IMR-90 (cell line): ENCODE results near the gene ATF6B. TPM values are rescaled to one million over a fixed set of nuclear protein-coding genes. Genes with fewer than 3 reads are reported as not detected.
A peak's percentile ranks its signal among the peaks of the same experiment; 100 is the strongest.

Source experiments
- ATAC-seq: fragments of 200-7000 bp; cut with Tn5 transposase; 2 replicates; pipeline ENCODE4 v1.9.1; 2020; ENCODE audit warnings: low read depth, mild to moderate bottlenecking, moderate library complexity
- BruUV-seq: library from RNA; stranded (reverse); fragments of 400-500 nt; replicated peaks from 2 replicates; lab custom pipeline; 2021; lab: Mats Ljungman, UMichigan
- CTCF ChIA-PET: fragments of 300-600 bp; formaldehyde crosslinking; extraction: SDS; loops from one replicate; lab custom pipeline; 2021; ENCODE audit warnings: antibody characterized with exemption; lab: Yijun Ruan, JAX
- POLR2A ChIA-PET: fragments of 300-600 bp; sonication (Branson Sonifier 250); formaldehyde crosslinking; loops from one replicate; lab custom pipeline; 2022; ENCODE audit warnings: antibody characterized with exemption; ENCODE audit not compliant: unreplicated experiment; lab: Charles Lee
- DNase-seq: peaks from one replicate; pipeline ENCODE4 v3.0.0; 2013
- H2AFZ ChIP-seq: replicated peaks from 2 replicates; pipeline ENCODE3; 2013; ENCODE audit warnings: low read length, mild to moderate bottlenecking; ENCODE audit not compliant: poor library complexity
- H2AK5ac ChIP-seq: 2 replicates; pipeline ENCODE4 v1.6.1; 2013; ENCODE audit warnings: low read depth, low read length, inconsistent platforms
- H2AK9ac ChIP-seq: replicated peaks from 2 replicates; pipeline ENCODE3; 2013; ENCODE audit warnings: mild to moderate bottlenecking, low read depth, low read length, moderate library complexity; ENCODE audit not compliant: poor library complexity
- H2BK120ac ChIP-seq: 2 replicates; pipeline ENCODE4 v1.6.1; 2013; ENCODE audit warnings: low read depth, low read length, inconsistent platforms
- H2BK15ac ChIP-seq: 3 replicates; pipeline ENCODE4 v1.6.1; 2013; ENCODE audit warnings: low read depth, low read length, inconsistent platforms
- H2BK20ac ChIP-seq: 2 replicates; pipeline ENCODE4 v1.6.1; 2013; ENCODE audit warnings: low read depth, mild to moderate bottlenecking, inconsistent platforms, low read length, moderate library complexity
- H2BK5ac ChIP-seq: 2 replicates; pipeline ENCODE4 v1.6.1; 2013; ENCODE audit warnings: mild to moderate bottlenecking, low read depth, low read length, inconsistent platforms; ENCODE audit not compliant: poor library complexity, severe bottlenecking
- H3K14ac ChIP-seq: replicated peaks from 2 replicates; pipeline ENCODE4 v1.6.1; 2013; ENCODE audit warnings: low read depth, low read length, inconsistent platforms
- H3K18ac ChIP-seq: 2 replicates; pipeline ENCODE4 v1.6.1; 2013; ENCODE audit warnings: low read depth, low read length, control low read depth
- H3K23ac ChIP-seq: 2 replicates; pipeline ENCODE4 v1.6.1; 2013; ENCODE audit warnings: low read depth, low read length, inconsistent platforms
- H3K27ac ChIP-seq: 2 replicates; pipeline ENCODE4 v1.5.1; 2013; ENCODE audit warnings: mild to moderate bottlenecking, control low read depth, low read length; ENCODE audit not compliant: insufficient read depth
- H3K27me3 ChIP-seq: 2 replicates; pipeline ENCODE4 v1.6.1; 2013; ENCODE audit warnings: low read length; ENCODE audit not compliant: control insufficient read depth, insufficient read depth
- H3K36me3 ChIP-seq: 2 replicates; pipeline ENCODE4 v1.6.1; 2013; ENCODE audit warnings: low read length, mixed read lengths; ENCODE audit not compliant: control insufficient read depth, insufficient read depth
- H3K4ac ChIP-seq: 2 replicates; pipeline ENCODE4 v1.6.1; 2013; ENCODE audit warnings: low read depth, low read length, inconsistent platforms
- H3K4me1 ChIP-seq: 2 replicates; pipeline ENCODE4 v1.6.1; 2013; ENCODE audit warnings: low read length, mixed read lengths; ENCODE audit not compliant: control insufficient read depth, insufficient read depth
- H3K4me2 ChIP-seq: 2 replicates; pipeline ENCODE4 v1.6.1; 2013; ENCODE audit warnings: low read depth, mild to moderate bottlenecking, control low read depth, low read length, moderate library complexity
- H3K4me3 ChIP-seq: 2 replicates; pipeline ENCODE4 v1.5.1; 2013; ENCODE audit warnings: low read depth, mild to moderate bottlenecking, control low read depth, low read length, moderate library complexity; ENCODE audit not compliant: insufficient read depth
- H3K56ac ChIP-seq: 2 replicates; pipeline ENCODE4 v1.6.1; 2013; ENCODE audit warnings: low read length, inconsistent platforms; ENCODE audit not compliant: insufficient read depth; ENCODE audit errors: extremely low read depth
- H3K79me1 ChIP-seq, 2 experiments: 2 replicates each; pipeline ENCODE4 v1.6.1; 2013; ENCODE audit warnings: low read length in 2 of 2, inconsistent platforms in 1 of 2, low read depth in 1 of 2
- H3K9ac ChIP-seq: 2 replicates; pipeline ENCODE4 v1.6.1; 2013; ENCODE audit warnings: low read depth, low read length, control low read depth
- H3K9me1 ChIP-seq: 2 replicates; pipeline ENCODE4 v1.6.1; 2013; ENCODE audit warnings: low read length, inconsistent platforms; ENCODE audit not compliant: insufficient read depth
- H3K9me3 ChIP-seq: 2 replicates; pipeline ENCODE4 v1.6.1; 2013; ENCODE audit warnings: low read length; ENCODE audit not compliant: control insufficient read depth, insufficient read depth
- H4K20me1 ChIP-seq: 2 replicates; pipeline ENCODE4 v1.6.1; 2013; ENCODE audit warnings: low read length, inconsistent platforms; ENCODE audit not compliant: insufficient read depth
- H4K5ac ChIP-seq: 2 replicates; pipeline ENCODE4 v1.6.1; 2013; ENCODE audit warnings: mild to moderate bottlenecking, low read depth, low read length, control low read depth
- H4K8ac ChIP-seq, 2 experiments: 2 replicates each; pipeline ENCODE4 v1.6.1; 2013; ENCODE audit warnings: low read depth in 2 of 2, low read length in 2 of 2, control low read depth in 1 of 2, inconsistent platforms in 1 of 2
- H4K91ac ChIP-seq: 2 replicates; pipeline ENCODE4 v1.6.1; 2013; ENCODE audit warnings: low read depth, low read length, inconsistent platforms; ENCODE audit not compliant: insufficient read depth
- CEBPB ChIP-seq: IDR thresholded peaks from 2 replicates; pipeline ENCODE4 v1.6.1; 2012; ENCODE audit warnings: low read depth, low read length, improper control_type of control experiment
- MAFK ChIP-seq: IDR thresholded peaks from 2 replicates; pipeline ENCODE4 v1.6.1; 2012; ENCODE audit warnings: low read depth, low read length, improper control_type of control experiment
- MAZ ChIP-seq: IDR thresholded peaks from 2 replicates; pipeline ENCODE4 v1.6.1; 2012; ENCODE audit warnings: low read depth, mild to moderate bottlenecking, low read length, improper control_type of control experiment, moderate library complexity, borderline replicate concordance
- NFE2L2 ChIP-seq: fragments of 150-350 bp; IDR thresholded peaks from 2 replicates; pipeline ENCODE4 v1.6.1; 2016; ENCODE audit warnings: low read depth, mild to moderate bottlenecking, low read length
- POLR2A ChIP-seq: IDR thresholded peaks from 2 replicates; pipeline ENCODE4 v1.6.1; 2012; ENCODE audit warnings: mild to moderate bottlenecking, low read depth, low read length
- RCOR1 ChIP-seq: IDR thresholded peaks from 2 replicates; pipeline ENCODE4 v1.6.1; 2012; ENCODE audit warnings: mild to moderate bottlenecking, low read length, improper control_type of control experiment; ENCODE audit not compliant: insufficient replicate concordance
- SMC3 ChIP-seq: fragments of 150-350 bp; IDR thresholded peaks from 2 replicates; pipeline ENCODE4 v1.6.1; 2016; ENCODE audit warnings: low read depth, mild to moderate bottlenecking, antibody characterized with exemption, low read length, moderate library complexity
- WGBS, 2 experiments: methylation state at CpG; one replicate each; pipeline versions ENCODE4 v1.1.5 to v1.1.7; 2013; ENCODE audit warnings: missing lambda C conversion rate in 2 of 2; ENCODE audit not compliant: insufficient read length in 1 of 2; ENCODE audit errors: extremely low coverage in 2 of 2; 5-methylcytosine and 5-hydroxymethylcytosine counted together
- dilution Hi-C: fragments of 300-500 bp; cut with HindIII; formaldehyde crosslinking; loops from one replicate; pipeline ENCODE4 v1.14.3; 2018; ENCODE audit warnings: low sequenced_read_pairs; ENCODE audit not compliant: unreplicated experiment
- in situ Hi-C: fragments of 300-500 bp; cut with MboI; formaldehyde crosslinking; loops from 3 replicates; pipeline ENCODE4 v1.14.3; 2019; ENCODE audit warnings: low sequenced_read_pairs, inconsistent platforms, mixed read lengths
- intact Hi-C: fragments of 100-400 bp; cut with micrococcal nuclease; formaldehyde crosslinking; loops from 2 replicates; pipeline ENCODE4 v1.10.0; 2022
- polyA plus RNA-seq, 3 experiments: library from polyadenylated mRNA; depleted of rRNA; stranded (reverse); fragments of >200 nt; gene quantifications; 2 replicates each; pipeline ENCODE4 v1.2.3, GENCODE V29; 2012; ENCODE audit warnings: low replicate concordance in 1 of 3
- total RNA-seq: library from RNA; depleted of rRNA; stranded (reverse); fragments of >200 nt; gene quantifications from 2 replicates; pipeline ENCODE4 v1.2.3, GENCODE V29; 2012
- TF ChIP-seq, protein P1 (sequence below): fragments of 150-350 bp; IDR thresholded peaks from 2 replicates; pipeline ENCODE4 v1.6.1; 2016; ENCODE audit warnings: low read depth, mild to moderate bottlenecking, low read length, moderate library complexity, borderline replicate concordance

Gene ATF6B
- total and polyA plus RNA-seq, 2 of the 4 experiments (the other 2 are of a cell fraction) = 7.9 to 69.6 TPM

DNA sequence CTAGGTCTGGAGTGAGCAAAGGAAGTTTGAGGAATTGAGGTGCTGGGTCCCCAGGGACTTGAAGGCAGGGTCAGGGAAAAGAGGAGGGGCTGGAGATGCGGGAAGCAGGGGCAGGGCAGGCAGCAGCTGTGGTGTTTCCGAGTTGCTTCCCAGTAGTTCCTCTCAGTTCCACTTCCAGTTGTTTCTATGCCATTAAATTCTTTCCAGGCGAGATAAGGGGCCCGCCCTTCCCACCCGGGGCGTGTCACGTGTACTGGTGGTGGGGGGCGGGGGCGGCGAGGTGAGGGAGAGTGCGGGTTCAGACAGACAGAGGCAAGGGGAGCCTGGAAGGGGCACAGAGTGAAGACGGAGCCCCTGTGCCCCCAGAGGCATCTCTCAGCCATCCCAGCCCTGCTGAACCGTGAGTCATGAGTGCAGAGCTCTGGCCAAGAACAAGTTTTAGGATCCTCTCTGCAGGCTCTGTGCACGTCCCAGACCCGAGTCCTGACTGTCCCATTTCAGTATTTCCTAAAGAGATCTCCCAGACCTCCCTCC, 19.9 kb downstream of the ATF6B start:
- DNase-seq = peak; percentile 21
- Histone ChIP-seq H3K14ac (no peak overlapping the region), H3K9me3 (no peaks in the 10 kb centered on the region), H4K20me1 (no peaks in the 10 kb centered on the region), H2AK9ac (peak overlapping the region; percentile 16), H3K4me1 (peaks cover 26% of the 10 kb centered on the region), H2BK120ac (peak overlapping the region; percentile 38; the same call in 1 of the 2 replicates), H3K36me3 (peaks cover 3% of the 10 kb centered on the region; the same call in 1 of the 2 replicates), H3K4me2 (peak overlapping the region; percentile 51; the same call in 1 of the 2 replicates), H3K4me3 (no peak overlapping the region), H4K5ac (peak overlapping the region; percentile 75; the same call in 1 of the 2 replicates), H3K27me3 (peaks cover 29% of the 10 kb centered on the region), H2BK20ac (no peak overlapping the region), H4K91ac (peak overlapping the region; percentile 23; the same call in 1 of the 2 replicates), H2BK5ac (no peak overlapping the region), H3K56ac (no peak overlapping the region), H3K18ac (peak overlapping the region; percentile 43; the same call in 1 of the 2 replicates), H3K9me1 (peaks cover 4% of the 10 kb centered on the region), H4K8ac (0 out of 4 replicates have a peak overlapping the region, but pooled peaks of 1 of the 2 experiments have one; percentile 45), H3K4ac (no peak overlapping the region; the same call in 1 of the 2 replicates), H2AK5ac (no peak overlapping the region), H3K9ac (peak overlapping the region; percentile 18; the same call in 1 of the 2 replicates), H3K23ac (no peak overlapping the region), H3K79me1 (peaks cover 0 to 2% of the 10 kb centered on the region in 2 experiments; a peak in 1 of 4 replicates), H2BK15ac (no peak overlapping the region), H3K27ac (peak overlapping the region; percentile 83), H2AFZ (no peak overlapping the region)
- no TSS peak for BruUV-seq
- ChIA-PET POLR2A (no interaction called here), CTCF (interaction anchor here (1.5 kb wide), 1 partner anchor 9 kb away, joined by 6 read pairs; no protein-coding TSS in a partner anchor)
- peak; percentile 84 for ATAC-seq
- TF ChIP-seq NFE2L2 (no peak), CEBPB (no peak), MAFK (no peak), POLR2A (no peak), SMC3 (no peak), MAZ (no peak), RCOR1 (no peak)
- TF ChIP-seq, protein P1, sequence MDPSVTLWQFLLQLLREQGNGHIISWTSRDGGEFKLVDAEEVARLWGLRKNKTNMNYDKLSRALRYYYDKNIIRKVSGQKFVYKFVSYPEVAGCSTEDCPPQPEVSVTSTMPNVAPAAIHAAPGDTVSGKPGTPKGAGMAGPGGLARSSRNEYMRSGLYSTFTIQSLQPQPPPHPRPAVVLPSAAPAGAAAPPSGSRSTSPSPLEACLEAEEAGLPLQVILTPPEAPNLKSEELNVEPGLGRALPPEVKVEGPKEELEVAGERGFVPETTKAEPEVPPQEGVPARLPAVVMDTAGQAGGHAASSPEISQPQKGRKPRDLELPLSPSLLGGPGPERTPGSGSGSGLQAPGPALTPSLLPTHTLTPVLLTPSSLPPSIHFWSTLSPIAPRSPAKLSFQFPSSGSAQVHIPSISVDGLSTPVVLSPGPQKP = no peak
- 0% methylated on average over 2 of the region's 15 CpGs; no CpG with 5 or more reads in 1 of the 2 experiments for WGBS, 2 experiments
- dilution Hi-C loops (no loop called here), in situ Hi-C loops (no loop called here), intact Hi-C loops (no loop called here)
